HG03159 (cell line): ENCODE measurements around the gene SLC23A1.

Experiments
- ATAC-seq: cut with Tn5 transposase; IDR thresholded peaks from one replicate; pipeline ENCODE4 v1.9.1; 2021; ENCODE audit warnings: mild to moderate bottlenecking, moderate library complexity; ENCODE audit not compliant: unreplicated experiment

SLC23A1 gene

DNA sequence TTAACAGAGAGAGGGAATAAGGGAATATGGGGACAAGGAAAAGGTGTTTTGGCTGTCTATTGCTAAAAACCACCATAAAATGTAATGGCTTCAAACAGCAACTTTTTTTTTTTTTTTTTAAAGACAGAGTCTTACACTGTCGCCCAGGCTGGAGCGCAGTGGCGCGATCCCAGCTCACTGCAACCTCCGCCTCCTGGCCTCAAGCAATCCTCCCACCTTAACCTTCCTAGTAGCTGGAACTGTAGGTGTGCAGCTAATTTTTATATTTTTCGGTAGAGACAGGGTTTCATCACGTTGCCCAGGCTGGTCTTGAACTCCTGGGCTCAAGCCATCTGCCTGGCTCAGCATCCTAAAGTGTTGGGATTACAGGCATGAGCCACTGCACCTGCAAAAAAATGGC lies 25.1 kb upstream of the SLC23A1 start:
- ATAC-seq = no peak

DNA sequence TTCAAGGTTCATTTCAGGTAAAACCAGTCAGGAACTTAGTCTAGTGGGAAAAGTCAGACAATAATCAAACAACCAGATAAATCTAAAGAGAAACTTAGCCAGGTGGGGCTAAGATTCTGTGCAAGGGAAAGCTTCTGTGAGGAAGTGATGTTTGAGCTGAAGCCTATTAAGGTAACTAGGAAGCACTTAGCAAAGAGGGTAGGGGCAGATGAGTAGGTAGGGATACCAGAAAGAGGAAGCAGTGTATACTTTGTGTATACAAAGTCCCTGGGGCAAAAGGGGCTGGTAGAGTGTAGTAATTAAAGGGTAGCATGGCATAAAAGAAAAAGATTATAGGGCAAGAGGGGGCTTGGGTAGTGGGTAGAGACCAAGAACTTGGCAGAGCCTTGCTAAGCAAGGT lies 24.4 kb upstream of the SLC23A1 start:
- ATAC-seq = no peak

DNA sequence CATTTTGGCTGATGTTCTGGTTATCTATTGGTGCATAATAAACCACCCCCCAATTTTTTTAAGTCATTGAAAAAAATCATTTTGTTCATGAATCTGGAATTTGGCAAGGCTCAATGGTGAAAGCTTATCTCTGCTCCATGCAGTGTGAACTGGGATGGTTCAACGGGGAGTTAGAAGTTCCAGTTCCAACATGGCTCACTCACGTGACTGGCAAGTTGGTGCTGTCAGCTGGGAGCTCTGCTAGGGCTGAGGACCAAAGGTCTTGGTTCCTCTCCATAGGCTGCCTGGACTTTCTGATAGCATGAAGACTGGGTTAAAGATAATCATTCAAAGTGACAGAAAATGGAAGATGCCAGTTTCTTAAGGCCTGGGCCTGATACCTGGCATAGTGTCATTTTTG lies 23.9 kb upstream of the SLC23A1 start:
- no peak for ATAC-seq

DNA sequence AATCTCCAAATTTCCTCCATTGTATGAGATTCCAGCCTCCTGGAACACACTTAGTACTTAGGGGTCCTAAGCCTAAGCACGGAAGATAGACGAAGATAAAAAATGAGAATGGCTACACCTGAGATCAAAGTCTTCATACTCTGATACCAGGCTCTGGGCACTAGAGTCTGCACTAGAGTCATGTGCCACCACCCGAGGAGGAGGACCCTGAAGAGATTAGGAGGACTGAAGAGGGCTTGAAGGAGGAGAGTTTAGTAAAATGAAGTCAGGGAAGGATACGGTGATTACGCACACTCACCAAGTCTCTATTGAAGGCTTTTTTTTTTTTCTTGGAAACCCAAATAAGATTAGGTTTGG lies 21.4 kb upstream of the SLC23A1 start:
- ATAC-seq = no peak

DNA sequence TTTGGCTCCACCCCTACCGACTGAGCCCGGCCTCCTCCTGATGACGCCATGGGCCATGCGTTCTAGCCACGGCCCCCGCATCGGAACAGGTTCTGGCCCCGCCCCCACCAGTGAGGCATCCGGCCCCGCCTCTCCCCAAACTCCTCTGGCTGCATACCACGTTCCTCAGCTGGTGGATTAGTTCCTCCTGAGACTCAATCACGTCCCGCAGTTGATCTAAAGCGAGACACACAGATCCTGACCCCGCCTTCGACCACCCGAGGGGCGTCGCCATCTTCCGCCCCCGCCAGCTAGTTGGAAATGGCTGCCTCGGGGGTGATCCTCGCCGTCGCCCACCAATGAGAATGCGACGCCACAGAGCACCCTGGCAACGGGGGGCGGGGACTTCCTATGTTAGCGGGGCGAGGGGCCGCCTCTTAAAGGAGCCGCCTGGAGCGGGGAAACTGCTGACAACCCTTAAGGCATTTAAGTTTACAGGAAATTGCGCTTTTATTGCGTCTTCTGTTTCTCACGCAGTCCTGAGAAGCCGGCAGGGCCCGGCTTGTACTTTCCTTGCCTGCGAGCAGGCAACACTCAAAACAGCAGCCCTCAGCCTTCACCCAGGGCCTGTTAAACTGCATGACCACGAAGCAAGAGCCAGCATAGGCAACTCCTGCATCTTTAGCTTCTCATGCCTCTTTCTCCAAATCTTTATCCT lies 20.8 kb upstream of the SLC23A1 start, which contains the start of gene SPATA24:
Gene SPATA24, minus strand, starts transcription at position 303 of the 697 bp plus-strand sequence. Its CDS starts 29 bp downstream, at position 274.
- ATAC-seq = peak; percentile 77

DNA sequence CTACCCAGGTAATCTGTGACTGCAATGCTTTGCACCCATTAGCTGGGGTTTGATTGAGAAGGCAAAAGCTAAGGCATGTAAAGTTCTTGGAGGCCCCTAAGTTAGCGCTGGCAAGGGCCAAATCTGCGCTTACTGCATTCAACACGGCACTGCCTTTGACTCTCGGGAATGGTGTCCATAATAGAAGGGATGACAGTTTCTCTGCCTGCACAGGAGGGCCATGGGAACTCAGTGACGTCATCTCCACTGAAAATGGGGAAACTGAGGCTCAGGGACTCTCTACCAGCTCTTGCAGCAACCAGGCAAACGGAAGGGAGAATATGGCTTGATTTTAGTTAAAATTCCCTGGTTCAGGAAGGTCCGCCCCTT lies 20.3 kb upstream of the SLC23A1 start:
- no peak for ATAC-seq

DNA sequence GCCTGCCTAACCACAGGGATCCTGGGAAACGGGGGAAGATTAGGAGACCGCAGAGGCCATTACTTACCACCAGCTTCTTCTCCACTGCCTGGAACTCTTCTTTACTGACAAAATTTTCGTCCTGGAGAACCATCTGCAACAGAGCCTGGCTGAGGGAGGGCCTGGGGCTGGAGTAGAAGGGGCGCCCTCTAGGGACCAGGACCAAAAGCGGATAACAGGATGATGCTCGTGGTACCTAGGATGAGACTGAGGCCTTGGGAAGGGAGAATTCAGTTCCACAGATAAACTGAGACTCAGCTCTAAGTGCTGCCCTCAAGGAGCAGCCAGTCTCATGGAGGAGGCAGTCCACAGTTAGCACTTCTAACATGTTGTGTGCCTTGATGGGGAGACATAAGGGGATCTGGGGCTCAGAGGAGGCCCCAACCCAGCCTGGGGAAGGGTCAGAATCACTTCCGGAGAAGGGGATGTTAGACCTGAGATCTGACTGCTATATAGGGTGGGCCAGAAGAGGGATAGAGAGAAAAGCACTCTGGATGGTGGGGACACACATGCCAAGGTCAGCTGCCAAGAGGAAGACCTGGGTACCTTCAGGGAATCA lies 19.6 kb upstream of the SLC23A1 start:
- ATAC-seq = no peak

DNA sequence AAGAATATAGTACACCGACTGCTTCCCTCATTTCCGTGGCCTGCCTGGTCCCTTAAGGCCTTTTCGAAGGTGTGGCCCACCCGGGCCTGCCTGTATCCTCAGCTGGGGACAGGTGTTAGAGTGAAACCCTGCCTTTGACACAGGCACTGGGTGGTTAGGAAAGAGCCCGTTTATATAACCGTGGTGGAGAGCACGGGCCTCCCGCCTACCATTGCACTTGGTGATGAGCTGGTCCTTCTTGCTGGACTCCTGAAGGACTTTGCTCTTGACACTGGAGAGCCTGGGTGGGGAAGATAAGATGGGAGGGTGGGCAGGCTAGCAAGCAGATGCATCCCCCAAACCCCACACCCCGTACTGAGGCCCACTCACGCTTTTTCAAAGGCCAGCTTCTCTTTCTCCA lies 18.4 kb upstream of the SLC23A1 start:
- no peak for ATAC-seq

DNA sequence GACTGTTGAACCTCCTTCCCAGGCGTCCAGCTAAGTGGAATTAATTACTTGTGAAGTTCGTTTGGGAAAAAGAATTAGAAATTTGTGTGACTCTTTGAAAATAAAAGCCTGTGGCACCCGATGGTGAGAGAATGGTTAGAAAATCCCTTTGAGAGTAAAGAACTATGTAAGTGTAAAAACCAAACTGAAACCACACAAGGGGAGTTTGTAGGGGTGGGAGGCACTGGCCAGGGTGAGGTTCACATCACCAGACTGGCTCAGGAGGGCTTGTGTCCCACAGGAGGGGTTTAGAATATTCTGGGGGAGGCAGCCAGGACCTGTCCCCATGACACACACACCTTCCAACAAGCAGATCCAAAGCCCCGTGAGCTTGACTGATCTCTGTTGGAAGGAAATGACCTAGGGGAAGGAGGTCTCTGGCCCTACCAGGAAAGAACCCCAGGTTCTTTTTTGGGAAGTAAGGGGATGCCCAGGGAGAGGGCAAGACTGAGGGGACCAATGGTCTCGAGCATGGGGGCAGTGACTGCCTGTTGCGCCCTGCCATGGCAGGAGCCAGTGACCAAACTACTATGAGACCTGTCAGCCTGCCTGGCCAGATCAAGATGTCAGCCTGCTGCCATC lies 16.5 kb upstream of the SLC23A1 start:
- ATAC-seq = no peak

DNA sequence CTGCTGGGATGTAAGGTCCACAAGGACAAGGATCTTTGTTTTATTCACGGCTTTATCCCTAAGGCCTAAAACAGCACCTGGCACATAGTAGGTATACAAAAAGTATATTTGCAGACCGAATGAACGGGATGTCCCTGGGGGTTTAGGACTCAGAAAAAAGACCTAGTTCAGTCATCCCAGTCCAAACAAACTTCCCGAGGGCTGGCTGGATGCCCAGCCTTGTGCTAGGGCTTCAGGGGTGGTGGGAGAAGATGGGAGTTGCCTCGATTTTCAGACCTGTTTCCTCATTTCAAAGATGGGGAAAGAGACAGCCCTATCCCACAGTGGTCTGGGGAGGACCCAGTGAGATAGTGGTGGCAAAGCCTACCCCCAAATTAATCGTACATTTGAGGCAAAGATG lies 14.8 kb upstream of the SLC23A1 start:
- no peak for ATAC-seq

DNA sequence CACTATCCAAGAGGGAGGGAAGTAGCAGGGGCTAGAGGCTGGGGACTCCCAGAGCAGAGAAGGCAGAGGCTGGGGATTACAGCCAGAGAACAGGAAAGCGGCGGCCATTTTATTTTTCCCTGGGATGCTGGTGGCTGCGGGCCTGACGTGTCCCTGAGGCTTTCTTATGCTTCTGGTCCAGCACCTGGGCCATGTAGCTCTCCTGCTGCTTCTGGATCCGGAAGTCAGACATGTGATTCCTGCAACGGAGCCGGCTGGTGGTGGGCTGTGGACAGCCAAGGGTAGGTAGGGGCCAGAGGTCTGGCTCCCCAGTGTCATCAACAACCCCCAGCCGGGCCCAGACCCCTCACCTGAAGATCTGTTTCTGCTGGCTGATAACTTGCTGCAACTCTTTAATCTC lies 13.6 kb upstream of the SLC23A1 start:
- no peak for ATAC-seq

DNA sequence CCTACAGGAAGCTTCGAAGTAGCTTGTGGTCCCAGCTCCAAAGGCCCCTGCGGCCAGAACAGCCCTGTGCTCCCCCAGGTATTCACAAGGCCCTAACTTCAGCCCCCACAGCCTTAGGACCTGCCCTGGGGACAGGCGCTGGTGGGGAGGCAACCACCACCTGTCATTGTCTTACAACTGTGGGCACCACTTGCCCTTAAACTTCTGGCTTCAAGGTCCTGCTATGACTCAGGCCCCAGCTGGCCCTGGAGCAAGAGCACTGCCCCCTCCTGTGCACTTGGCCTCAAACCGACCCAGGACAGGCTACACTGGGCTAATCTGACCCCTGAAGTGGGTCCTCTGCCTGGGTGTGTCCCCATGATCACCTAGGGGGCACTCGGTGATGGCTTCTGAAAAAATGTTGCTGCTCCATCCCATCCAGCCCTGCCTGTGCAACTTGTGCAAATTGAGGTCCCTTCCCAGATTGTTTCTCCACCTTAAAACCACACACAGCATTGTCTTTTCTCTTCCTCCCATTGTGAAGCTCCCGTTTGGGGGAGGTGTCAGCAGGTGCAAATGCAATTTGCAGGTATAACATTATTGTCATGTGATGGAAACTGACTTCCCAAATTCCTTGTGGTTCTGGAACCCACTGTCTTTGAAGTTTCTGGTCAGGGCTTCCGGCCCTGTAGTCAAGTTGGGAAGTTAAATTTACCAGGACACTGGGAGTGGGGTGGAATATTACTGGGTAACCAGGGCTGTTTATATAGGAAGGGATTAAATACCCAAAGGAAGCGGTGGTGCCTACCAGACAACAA lies 12.9 kb upstream of the SLC23A1 start:
- no peak for ATAC-seq

DNA sequence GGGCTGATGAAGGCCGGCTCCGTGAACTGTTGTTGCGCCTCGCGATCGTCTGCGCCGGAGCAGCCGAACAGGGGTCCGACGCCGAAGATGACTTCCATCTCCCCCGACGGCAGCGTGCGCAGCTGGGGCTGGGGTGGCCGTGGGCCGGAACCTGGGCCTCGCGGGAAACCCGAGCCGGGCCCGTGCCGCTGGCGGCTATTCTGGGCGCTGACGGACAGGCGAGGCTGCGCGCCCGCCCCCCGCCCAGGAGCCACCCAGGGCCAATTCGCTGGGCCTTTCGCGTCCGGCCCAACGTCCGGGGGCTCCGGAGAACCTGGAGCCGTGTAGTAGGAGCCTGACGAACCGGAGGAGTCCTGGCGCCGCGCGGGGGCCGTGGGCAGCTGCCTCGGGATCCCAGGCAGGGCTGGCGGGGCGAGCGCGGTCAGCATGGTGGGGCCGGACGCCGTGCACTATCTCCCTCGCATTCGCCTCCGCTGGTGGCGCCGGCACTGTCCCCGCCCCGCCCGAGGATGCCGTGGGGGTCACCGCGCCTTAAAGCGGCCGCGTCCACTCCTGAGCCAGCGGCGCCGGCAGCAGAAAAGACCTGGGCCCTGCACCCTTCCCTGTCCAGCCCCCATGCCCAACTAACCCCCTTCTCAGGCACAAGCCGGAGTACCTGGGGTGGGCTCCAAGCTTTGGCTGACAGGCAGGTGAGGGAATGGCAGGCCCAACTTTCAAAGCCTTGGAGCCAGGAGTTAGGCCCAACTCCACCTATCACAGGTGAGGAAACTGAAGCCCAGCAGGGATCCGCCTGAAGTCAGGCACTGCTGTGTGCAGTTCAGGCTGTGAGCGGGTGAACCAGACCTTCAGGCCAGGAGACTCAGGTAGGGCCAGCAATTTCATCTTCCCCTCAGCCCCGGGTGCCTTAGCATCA lies 11.8 kb upstream of the SLC23A1 start, which contains the start of gene PROB1:
Gene PROB1, minus strand, starts transcription at position 451 of the 913 bp plus-strand sequence. Its CDS starts 23 bp downstream, at position 428.
- no peak for ATAC-seq

DNA sequence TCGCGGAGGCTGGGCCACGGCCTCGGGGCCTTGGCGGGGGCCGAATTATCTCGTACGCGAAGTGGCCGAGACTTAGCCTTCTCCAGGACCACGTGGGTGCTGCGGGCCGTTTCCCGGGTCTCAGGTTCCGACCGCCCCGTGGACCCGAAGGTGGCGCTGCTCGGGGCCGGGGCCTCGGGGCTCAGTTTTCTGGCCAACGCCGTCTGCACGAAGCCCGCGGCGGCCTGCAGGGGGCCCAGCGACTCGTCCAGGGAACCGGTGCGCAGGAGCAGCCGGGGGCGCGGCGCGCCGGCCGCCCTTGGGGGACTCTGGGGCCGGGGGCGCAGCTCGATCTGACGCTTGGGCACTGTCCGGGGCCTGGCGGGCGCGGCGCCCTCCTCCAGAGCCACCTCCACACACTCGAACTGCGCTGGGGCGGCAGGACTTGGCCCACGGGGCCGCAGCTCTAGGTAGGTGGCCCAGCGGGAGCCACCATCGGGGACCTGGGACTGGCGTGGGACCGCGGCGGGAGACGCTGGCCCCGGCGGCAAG lies 11.1 kb upstream of the SLC23A1 start:
- ATAC-seq = no peak

DNA sequence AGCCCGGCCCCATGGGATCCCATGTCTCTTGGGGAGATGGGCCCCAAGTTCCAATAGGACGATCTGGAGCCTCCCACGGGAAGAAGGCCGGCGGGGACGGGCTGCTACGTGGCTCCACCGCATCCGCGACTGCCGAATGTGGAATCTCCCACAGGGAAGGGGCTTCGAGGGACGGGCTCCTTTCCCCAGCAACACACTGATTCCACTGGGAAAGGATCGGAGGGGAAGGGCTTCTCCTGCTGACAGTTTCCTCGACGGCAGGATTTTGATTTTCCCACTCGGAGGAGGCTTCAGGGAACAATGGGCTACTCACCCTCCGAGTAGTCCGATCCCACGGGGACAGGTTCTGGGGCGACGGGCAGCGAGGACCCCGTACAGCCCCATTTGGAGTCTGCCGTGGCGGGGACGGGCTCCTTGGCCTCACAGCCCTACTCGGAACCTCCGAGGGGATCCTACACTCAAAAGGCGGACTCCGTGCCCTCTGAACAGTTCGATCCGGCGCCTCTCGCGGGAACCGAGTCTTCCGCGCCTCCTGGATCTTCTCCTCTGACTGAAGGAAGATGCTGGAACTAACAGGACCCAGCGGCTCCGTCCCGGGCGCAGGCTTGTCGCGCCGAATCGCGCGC lies 10.5 kb upstream of the SLC23A1 start:
- no peak for ATAC-seq

DNA sequence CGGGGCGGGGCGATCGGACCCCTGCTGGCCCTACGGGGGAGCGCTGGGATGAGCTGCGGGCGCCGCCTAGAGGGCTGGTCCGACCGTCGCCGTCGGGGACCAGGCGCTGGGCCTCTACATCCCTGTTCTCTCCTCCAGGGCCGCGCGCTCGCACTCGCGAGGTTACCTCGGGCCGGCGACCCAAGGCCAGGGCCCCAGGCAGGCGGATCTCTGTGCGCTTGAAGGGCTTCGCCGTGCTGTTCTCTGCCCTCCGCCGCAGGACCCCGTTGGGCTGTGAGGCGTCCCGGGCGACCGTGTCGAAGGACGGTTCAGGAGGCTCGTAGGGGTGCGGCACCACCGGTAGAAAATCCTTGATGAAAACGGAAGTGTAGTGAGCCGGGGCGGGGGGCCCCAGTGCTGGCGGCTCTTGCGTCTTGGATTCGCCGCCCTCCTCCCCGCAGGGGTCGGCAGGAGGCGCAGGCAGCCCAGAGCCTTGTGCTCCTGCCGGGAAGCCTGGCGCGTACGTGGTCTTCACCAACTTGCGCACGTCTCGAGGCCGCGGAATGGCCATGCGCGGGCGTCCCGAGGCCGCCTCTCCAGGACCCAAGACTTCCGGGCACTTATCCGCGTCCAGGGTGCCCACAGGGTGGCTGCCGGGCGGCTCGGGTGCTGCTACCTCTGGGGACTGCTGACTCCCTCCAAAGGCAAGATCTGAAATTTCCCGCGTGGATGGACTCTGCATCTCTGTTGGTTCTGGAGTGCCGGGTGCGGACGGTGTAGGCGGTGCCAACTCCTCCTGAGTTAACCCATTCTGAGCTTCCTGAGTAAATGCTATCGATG lies 9.8 kb upstream of the SLC23A1 start:
- peak; percentile 48 for ATAC-seq

DNA sequence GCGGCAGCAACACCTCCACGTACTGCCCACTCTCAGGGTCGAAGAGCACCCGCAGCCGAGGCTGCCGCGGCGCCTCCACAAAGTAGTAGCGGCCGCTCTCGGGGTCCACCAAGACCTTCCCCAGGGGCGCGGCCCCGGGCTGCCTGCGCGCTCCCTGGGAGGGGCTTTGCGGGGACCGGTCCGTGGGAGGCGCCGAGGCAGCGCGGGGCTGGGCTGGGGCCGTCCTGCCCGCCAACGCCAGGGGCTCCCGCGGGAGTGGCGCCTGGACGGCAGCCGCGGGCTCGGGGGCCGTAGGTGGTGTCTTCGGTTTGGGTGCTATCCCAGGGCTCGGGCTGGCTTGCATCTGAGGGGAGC lies 9.2 kb upstream of the SLC23A1 start:
- ATAC-seq = peak; percentile 3

DNA sequence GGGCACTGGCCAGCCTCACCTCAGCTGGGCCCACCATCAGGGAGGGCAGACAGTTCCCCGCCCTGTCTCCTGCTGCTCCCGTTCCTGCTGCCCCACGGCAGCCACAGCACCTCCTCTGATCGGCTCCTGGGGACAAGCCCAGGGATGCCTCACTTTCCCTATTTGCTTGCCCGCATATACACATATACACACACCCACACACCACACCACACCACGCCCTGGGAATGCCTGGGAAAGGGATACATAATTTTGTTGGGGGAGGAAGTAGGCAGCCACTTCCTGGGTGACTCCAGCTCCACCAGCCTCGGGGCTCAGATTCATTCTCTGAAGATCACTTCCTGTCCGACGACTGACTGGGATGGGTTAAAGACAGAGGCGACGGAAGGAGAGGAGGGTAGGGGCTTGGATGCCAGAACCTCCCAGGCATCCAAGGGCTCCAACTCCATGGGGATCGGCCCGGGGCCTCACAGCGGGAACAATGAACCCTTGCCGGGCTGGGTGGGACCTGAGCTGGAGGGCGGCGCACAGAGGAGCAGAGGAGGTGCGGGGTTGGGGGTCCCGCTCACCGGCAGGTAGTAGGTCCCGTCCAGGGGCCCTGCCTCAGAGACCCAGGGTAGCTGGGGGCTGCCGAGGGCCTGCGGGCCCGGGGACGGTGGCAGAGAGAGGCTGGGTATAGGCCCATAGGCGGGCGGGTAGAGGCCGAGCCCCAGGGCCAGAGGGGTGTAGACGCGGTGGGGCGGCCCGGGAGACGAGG lies 8.7 kb upstream of the SLC23A1 start:
- no peak for ATAC-seq
